GM18951 (cell line): ENCODE data around the gene NCF4.

Experiments used
- POLR2A ChIP-seq: IDR thresholded peaks from 4 replicates; pipeline ENCODE4 v1.6.1; 2011; ENCODE audit warnings: mild to moderate bottlenecking; ENCODE audit not compliant: insufficient read length, insufficient read depth; ENCODE audit errors: extremely low read depth
- in situ Hi-C: fragments of 300-500 bp; cut with MboI; formaldehyde crosslinking; loops from one replicate; pipeline ENCODE4 v1.12.0; 2022; ENCODE audit warnings: low sequenced_read_pairs, mixed read lengths, inconsistent platforms; ENCODE audit not compliant: unreplicated experiment

The NCF4 gene

GRCh38 chr22:36914390-36914752 lies 53.6 kb downstream of the NCF4 start:
- in situ Hi-C loops: no loop called here
- no peak for TF ChIP-seq POLR2A

GRCh38 chr22:36916034-36916433 lies 55.2 kb downstream of the NCF4 start:
- TF ChIP-seq POLR2A: no peak
- in situ Hi-C loops: no loop called here

DNA sequence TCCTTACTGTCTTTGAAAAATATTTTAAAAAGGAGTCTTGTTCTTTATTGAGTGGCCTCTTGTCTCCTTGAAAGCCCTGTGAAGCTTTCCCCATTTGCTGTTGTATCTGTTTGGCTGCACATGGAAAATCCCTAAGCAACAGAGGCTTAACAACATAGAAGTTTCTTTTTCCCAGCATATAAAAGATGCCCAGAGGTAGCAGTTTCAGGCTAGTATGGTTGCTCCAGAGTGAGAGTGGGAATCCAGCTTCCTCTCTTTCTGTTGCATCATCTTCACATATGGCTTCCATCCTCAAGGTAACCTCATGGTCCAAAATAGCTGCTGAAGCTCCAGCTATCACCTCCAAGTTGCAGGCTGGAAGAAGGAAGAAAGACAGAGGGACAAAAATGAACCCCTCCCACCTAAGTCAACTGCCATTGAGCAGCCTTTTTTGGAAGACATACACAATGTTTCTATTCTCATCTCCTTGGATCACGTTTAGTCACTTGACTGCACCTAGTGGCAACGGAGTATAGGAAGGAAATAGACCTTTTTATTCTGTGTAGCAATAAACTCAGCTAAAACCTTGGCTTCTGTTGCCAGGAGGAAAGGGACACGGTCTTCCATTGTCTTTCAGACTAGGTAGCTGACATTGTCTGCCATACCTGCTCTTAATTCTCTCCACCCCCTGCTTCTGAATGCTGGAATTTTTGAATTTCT lies 57.9 kb downstream of the NCF4 start:
- no peak for TF ChIP-seq POLR2A
- in situ Hi-C loops: no loop called here

DNA sequence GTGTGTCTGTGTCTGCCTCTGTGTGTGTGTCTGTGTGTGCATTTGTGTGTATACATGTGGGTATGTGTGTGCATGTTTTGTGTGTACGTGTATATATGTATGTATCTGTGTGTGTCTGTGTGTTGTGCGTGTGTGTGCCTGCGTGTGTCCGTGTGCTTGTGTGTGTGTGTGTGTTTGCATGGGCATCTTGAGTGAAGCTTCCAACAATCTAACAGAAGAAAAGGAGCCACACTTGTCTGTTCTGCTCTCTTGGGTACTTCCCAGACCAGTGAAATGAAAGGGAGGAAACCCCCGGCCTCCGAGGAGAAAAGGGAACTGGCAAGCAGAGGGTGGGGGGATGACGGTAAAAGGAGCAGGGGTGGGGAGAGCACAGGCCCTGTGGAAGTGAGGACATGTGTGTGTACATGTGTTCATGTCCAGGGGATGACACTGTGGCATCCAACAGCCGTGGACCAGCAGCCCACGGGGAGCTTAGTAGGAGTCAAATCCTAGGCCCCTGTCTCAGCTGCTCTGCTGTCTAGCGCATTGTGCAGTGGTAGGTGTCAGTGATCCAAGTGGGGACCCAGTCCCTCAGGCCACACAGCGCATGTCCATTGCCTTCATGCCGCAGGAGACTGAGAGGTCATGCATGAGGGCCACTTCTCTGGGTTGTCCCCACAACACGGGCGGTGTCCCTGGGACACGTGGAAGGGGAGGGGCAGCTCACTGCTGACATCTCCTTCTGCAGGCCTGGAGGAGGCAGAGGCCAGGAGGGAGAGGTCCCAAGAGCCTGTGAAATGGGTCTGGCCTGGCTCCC lies 60.7 kb downstream of the NCF4 start:
- in situ Hi-C loops: no loop called here
- no peak for TF ChIP-seq POLR2A

DNA sequence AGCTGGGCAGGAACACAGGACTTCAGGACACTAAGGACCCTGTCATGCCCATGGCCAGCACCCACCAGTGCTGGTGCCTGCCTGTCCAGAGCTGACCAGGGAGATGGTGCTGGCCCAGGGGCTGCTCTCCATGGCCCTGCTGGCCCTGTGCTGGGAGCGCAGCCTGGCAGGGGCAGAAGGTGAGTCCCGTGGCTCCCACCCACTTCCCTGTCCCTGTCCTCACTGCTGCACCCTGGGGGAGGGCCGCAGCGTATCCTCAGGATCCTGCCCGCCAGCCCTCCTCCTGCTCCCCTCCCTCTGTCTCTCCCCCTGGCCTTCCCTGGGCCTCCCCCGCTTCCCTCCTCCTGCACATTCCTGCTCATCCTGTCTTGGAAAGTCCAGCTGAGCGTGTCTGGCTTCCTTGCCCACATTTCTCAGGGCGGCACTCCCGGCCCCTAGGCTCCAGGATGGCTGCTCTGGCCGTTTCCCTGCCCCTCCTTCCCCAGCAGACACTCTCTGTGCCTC lies 61.4 kb downstream of the NCF4 start:
- TF ChIP-seq POLR2A: no peak
- in situ Hi-C loops: no loop called here

DNA sequence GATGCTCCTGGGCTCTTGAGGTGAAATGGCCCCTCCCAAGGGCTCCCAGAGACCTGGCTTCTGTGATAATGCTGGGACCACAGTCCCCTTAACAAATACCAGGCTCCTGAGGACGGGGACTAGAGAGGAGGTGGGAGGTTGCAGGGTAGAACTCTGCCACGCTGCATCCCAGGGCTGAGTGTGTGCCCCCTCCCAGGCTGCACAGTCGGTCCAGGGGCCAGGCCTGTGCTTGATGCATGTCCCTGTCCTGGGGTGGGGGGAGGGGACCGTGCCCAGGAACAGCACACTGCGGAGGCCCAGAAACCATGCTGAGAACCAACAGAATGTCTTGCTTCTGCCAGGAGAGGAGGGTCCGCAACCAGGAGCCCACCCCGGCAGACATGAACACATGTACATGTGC lies 61.9 kb downstream of the NCF4 start:
- in situ Hi-C loops: no loop called here
- TF ChIP-seq POLR2A: no peak

DNA sequence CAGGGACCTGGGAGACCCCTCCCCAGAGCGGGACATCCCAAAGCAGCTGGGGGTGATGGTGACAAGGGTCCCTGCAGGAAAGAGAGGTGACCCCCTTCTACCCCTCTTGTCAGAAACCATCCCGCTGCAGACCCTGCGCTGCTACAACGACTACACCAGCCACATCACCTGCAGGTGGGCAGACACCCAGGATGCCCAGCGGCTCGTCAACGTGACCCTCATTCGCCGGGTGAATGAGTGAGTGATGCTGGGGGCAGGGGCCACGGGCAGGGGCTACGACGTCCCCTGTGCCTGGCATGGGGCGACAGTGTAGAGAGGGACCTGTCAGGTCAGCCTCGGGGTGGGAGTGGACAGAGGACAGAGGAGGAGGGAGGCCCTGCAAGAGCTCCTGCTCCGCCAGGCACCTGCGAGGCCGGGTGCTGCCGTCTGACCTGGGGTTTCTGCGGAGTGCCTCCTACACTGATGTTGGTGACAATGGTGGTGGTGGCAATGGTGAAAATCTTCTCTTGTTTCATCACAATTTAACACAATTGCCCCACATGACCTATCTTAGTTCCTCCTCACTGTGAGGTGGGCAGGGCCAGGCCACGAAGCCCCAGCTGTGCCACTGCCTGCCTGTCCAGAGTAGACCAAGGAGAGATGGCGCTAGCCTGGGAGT lies 62.5 kb downstream of the NCF4 start:
- TF ChIP-seq POLR2A: no peak
- in situ Hi-C loops: no loop called here

DNA sequence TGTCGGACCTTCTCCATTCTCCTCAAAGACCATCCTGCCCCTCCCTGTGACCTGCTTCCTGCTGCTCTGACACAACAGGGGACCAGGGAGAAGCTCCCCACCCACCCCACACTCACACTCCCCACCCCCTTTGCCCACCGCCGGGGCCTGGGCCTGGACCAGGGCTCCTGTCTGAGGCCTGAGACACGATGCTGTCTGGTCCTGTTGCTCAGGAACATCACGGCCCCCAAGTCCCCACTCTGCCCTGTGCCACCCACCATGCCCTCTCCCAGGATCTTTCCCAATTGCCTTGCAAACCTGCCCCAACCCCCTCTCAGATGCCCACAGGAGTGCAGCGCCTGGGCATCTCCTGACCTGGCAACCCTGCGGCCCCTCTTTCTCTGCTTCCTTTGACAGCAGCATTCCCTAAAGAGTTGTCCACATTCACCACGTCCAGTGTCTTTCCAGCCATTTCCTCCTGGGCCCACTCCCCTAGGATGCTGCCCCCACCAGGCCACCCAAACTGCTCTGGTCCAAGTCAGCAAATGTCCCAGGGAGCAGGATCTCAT lies 63.4 kb downstream of the NCF4 start:
- in situ Hi-C loops: no loop called here
- no peak for TF ChIP-seq POLR2A

- no peak for TF ChIP-seq POLR2A
- in situ Hi-C loops: no loop called here
These were observed 64.8 kb downstream of the NCF4 start for GRCh38 chr22:36925388-36926290.

DNA sequence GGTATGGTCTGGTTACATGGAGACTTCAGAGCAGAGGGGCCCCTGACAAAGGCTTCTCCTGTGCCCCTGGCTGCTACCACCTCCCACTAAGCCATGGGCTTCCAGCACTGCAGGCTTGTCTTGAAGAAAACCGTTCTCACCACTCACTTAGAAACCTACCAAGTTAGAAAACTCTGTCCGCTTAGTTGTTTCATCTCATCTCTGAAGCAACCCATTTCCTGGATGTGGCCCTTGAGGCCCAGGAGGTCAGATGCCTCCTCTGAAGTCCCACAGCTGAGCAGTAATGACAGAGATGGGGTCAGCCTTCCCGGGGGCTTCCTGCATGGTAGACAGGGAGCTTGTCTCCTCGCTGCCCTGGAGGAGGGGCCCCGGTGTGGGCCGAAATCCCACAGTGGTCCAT lies 65.5 kb downstream of the NCF4 start:
- in situ Hi-C loops: no loop called here

GRCh38 chr22:36926721-36927435 lies 66.1 kb downstream of the NCF4 start:
- no peak for TF ChIP-seq POLR2A
- in situ Hi-C loops: no loop called here

More for the DNA sequence above, 65.5 kb downstream of the NCF4 start:
- no peak for TF ChIP-seq POLR2A
